ENCODE results near the gene ABCC5.

Gene ABCC5

GRCh38 chr3:184017672-184018423, at the start of gene ABCC5 (continued):
- peak; percentile 60; the same call in 1 of the 2 replicates for TF ChIP-seq ZNF24 (tag by site-specific recombination; IDR thresholded peaks at IDR 0.05)
- no peak for TF ChIP-seq ZNF701 (tag by site-specific recombination; IDR thresholded peaks at IDR 0.05)
- peak; percentile 80 for TF ChIP-seq ZBTB10 (tag by site-specific recombination; IDR thresholded peaks at IDR 0.05)
- TF ChIP-seq, protein P1, sequence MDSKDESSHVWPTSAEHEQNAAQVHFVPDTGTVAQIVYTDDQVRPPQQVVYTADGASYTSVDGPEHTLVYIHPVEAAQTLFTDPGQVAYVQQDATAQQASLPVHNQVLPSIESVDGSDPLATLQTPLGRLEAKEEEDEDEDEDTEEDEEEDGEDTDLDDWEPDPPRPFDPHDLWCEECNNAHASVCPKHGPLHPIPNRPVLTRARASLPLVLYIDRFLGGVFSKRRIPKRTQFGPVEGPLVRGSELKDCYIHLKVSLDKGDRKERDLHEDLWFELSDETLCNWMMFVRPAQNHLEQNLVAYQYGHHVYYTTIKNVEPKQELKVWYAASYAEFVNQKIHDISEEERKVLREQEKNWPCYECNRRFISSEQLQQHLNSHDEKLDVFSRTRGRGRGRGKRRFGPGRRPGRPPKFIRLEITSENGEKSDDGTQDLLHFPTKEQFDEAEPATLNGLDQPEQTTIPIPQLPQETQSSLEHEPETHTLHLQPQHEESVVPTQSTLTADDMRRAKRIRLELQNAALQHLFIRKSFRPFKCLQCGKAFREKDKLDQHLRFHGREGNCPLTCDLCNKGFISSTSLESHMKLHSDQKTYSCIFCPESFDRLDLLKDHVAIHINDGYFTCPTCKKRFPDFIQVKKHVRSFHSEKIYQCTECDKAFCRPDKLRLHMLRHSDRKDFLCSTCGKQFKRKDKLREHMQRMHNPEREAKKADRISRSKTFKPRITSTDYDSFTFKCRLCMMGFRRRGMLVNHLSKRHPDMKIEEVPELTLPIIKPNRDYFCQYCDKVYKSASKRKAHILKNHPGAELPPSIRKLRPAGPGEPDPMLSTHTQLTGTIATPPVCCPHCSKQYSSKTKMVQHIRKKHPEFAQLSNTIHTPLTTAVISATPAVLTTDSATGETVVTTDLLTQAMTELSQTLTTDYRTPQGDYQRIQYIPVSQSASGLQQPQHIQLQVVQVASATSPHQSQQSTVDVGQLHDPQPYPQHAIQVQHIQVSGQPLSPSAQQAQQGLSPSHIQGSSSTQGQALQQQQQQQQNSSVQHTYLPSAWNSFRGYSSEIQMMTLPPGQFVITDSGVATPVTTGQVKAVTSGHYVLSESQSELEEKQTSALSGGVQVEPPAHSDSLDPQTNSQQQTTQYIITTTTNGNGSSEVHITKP (tag by site-specific recombination; IDR thresholded peaks at IDR 0.05): peak; percentile 76
- 0 out of 2 replicates have a peak, but pooled peaks have one; percentile 14 for TF ChIP-seq OVOL3 (tag by site-specific recombination; IDR thresholded peaks at IDR 0.05)
- TF ChIP-seq KLF16 (tag by site-specific recombination; IDR thresholded peaks at IDR 0.05): peak; percentile 63; the same call in 1 of the 2 replicates
- TF ChIP-seq ZNF600 (tag by site-specific recombination; IDR thresholded peaks at IDR 0.05): peak; percentile 98
- TF ChIP-seq, protein P2, sequence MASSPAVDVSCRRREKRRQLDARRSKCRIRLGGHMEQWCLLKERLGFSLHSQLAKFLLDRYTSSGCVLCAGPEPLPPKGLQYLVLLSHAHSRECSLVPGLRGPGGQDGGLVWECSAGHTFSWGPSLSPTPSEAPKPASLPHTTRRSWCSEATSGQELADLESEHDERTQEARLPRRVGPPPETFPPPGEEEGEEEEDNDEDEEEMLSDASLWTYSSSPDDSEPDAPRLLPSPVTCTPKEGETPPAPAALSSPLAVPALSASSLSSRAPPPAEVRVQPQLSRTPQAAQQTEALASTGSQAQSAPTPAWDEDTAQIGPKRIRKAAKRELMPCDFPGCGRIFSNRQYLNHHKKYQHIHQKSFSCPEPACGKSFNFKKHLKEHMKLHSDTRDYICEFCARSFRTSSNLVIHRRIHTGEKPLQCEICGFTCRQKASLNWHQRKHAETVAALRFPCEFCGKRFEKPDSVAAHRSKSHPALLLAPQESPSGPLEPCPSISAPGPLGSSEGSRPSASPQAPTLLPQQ (tag by site-specific recombination; IDR thresholded peaks at IDR 0.05): peak; percentile 14; the same call in 1 of the 2 replicates
- no peak for TF ChIP-seq ZNF404 (tag by site-specific recombination; IDR thresholded peaks at IDR 0.05)
- TF ChIP-seq ZBTB48 (tag by site-specific recombination; IDR thresholded peaks at IDR 0.05): peak; percentile 65
- TF ChIP-seq ZEB2 (tag by site-specific recombination; IDR thresholded peaks at IDR 0.05): peak; percentile 78
- TF ChIP-seq ZIC2 (tag by site-specific recombination; IDR thresholded peaks at IDR 0.05): peak; percentile 37
- TF ChIP-seq ZNF76 (tag by site-specific recombination; IDR thresholded peaks at IDR 0.05; ENCODE audit: borderline replicate concordance, low read depth): peak; percentile 95
- TF ChIP-seq BCL11B (tag by site-specific recombination; IDR thresholded peaks at IDR 0.05; ENCODE audit: low read depth): peak; percentile 47; the same call in 1 of the 2 replicates
- TF ChIP-seq, protein P3, sequence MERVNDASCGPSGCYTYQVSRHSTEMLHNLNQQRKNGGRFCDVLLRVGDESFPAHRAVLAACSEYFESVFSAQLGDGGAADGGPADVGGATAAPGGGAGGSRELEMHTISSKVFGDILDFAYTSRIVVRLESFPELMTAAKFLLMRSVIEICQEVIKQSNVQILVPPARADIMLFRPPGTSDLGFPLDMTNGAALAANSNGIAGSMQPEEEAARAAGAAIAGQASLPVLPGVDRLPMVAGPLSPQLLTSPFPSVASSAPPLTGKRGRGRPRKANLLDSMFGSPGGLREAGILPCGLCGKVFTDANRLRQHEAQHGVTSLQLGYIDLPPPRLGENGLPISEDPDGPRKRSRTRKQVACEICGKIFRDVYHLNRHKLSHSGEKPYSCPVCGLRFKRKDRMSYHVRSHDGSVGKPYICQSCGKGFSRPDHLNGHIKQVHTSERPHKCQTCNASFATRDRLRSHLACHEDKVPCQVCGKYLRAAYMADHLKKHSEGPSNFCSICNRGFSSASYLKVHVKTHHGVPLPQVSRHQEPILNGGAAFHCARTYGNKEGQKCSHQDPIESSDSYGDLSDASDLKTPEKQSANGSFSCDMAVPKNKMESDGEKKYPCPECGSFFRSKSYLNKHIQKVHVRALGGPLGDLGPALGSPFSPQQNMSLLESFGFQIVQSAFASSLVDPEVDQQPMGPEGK (tag by site-specific recombination; IDR thresholded peaks at IDR 0.05): peak; percentile 91
- TF ChIP-seq ZNF658 (tag by site-specific recombination; IDR thresholded peaks at IDR 0.05): no peak
- TF ChIP-seq ZSCAN5A (tag by site-specific recombination; IDR thresholded peaks at IDR 0.05): no peak
- TF ChIP-seq ZNF394 (tag by site-specific recombination; IDR thresholded peaks at IDR 0.05; ENCODE audit: borderline replicate concordance): peak; percentile 25; the same call in 1 of the 2 replicates
- TF ChIP-seq ZNF2 (tag by site-specific recombination; IDR thresholded peaks at IDR 0.05): peak; percentile 74; the same call in 1 of the 2 replicates
- peak; percentile 93 for TF ChIP-seq IKZF3 (tag by site-specific recombination; IDR thresholded peaks at IDR 0.05)
- peak; percentile 55; the same call in 1 of the 2 replicates for TF ChIP-seq YY2 (tag by site-specific recombination; IDR thresholded peaks at IDR 0.05)
- TF ChIP-seq ZBTB20 (tag by site-specific recombination; IDR thresholded peaks at IDR 0.05): peak; percentile 68; the same call in 1 of the 2 replicates
- peak; percentile 49; the same call in 1 of the 2 replicates for TF ChIP-seq EGR2 (tag by site-specific recombination; IDR thresholded peaks at IDR 0.05; ENCODE audit: low read depth)
